ENCODE results near the gene MTRF1L.
A peak's percentile ranks its signal among the peaks of the same experiment; 100 is the strongest.
"Not testable (repeated sequence)": the region's sequence is repeated elsewhere in the genome, so short reads cannot be mapped to it uniquely, and the experiment has no call there.

Gene MTRF1L

GRCh38 chr6:153001767-153002612, 519 bp downstream of the MTRF1L start:
- Histone ChIP-seq H3K4me1 (ENCODE audit: low read length) (no peaks in the 10 kb centered on the region; the same call in 1 of the 2 replicates), H3F3A (ENCODE audit: insufficient read depth, low read length) (0 out of 2 replicates have a peak, but pooled peaks cover 3% of the 10 kb centered on the region), H3K9me3 (replicated peaks; ENCODE audit: insufficient read depth, low read length) (no peaks in the 10 kb centered on the region), H3K4me2 (ENCODE audit: low read depth, low read length) (peak overlapping the region; percentile 67), H3K9me2 (replicated peaks; ENCODE audit: insufficient read depth, low read length) (no peaks in the 10 kb centered on the region), H3K9ac (ENCODE audit: low read length) (peak overlapping the region; percentile 68), H3K4me3 (ENCODE audit: low read length) (peak overlapping the region; percentile 83), H3K27me3 (replicated peaks; ENCODE audit: insufficient read depth, low read length) (no peaks in the 10 kb centered on the region), H3K27ac (ENCODE audit: low read length) (peak overlapping the region; percentile 44; the same call in 1 of the 2 replicates), H2AFZ (ENCODE audit: low read length) (no peak overlapping the region; the same call in 1 of the 2 replicates), H4K20me1 (ENCODE audit: insufficient read depth, low read length) (no peaks in the 10 kb centered on the region), H3K79me2 (ENCODE audit: low read length) (peaks cover 50% of the 10 kb centered on the region), H3K36me3 (replicated peaks; ENCODE audit: insufficient read depth, low read length) (no peaks in the 10 kb centered on the region)
- no peak for DNase-seq
- no peak for TF ChIP-seq EZH2 (optimal IDR thresholded peaks at IDR 0.05; ENCODE audit: low read depth, low read length)
- TF ChIP-seq CTCF (IDR thresholded peaks at IDR 0.05; ENCODE audit: low read length), result no peak
- no peak for TF ChIP-seq EZH2phosphoT487 (IDR thresholded peaks at IDR 0.05; ENCODE audit: low read length)

GRCh38 chr6:153000790-153001189, 1.7 kb downstream of the MTRF1L start:
- H3K9me2 ChIP-seq (replicated peaks; ENCODE audit: insufficient read depth, low read length); H4K20me1 ChIP-seq (ENCODE audit: insufficient read depth, low read length); H3K36me3 ChIP-seq (replicated peaks; ENCODE audit: insufficient read depth, low read length); H3K9me3 ChIP-seq (replicated peaks; ENCODE audit: insufficient read depth, low read length); H3K9ac ChIP-seq (ENCODE audit: low read length); H3F3A ChIP-seq (ENCODE audit: insufficient read depth, low read length); DNase-seq; H3K27me3 ChIP-seq (replicated peaks; ENCODE audit: insufficient read depth, low read length); H3K4me3 ChIP-seq (ENCODE audit: low read length); H3K4me1 ChIP-seq (ENCODE audit: low read length); H2AFZ ChIP-seq (ENCODE audit: low read length); H3K27ac ChIP-seq (ENCODE audit: low read length): not testable (repeated sequence)
- H3K79me2 ChIP-seq (ENCODE audit: low read length), result peaks cover 58% of the 10 kb centered on the region
- peak overlapping the region; percentile 67; the same call in 1 of the 2 replicates for H3K4me2 ChIP-seq (ENCODE audit: low read depth, low read length)

DNA sequence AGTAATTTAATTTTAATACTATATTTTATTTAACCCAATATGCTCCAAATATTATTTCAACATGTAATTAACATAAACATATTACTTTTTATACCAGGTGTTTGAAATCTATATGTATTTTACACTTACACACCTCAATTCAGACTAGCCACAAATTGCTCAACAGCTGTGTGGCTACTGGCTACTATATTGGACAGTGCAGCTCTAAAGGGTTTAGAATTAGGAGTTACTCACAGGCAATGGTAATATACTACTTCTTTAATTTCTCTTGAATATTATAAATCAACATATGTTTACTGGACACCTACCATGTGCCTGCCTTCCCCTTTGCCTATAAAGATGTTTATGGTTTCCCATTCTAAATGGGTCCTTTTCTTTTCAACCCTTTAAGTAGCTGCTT, 2.3 kb downstream of the MTRF1L start:
- no peaks in the 10 kb centered on the region for H4K20me1 ChIP-seq (ENCODE audit: insufficient read depth, low read length)
- H3F3A ChIP-seq (ENCODE audit: insufficient read depth, low read length), result 0 out of 2 replicates have a peak, but pooled peaks cover 3% of the 10 kb centered on the region
- no peak overlapping the region for H3K27ac ChIP-seq (ENCODE audit: low read length)
- no peaks in the 10 kb centered on the region; the same call in 1 of the 2 replicates for H3K4me1 ChIP-seq (ENCODE audit: low read length)
- no peaks in the 10 kb centered on the region for H3K36me3 ChIP-seq (replicated peaks; ENCODE audit: insufficient read depth, low read length)
- peaks cover 60% of the 10 kb centered on the region for H3K79me2 ChIP-seq (ENCODE audit: low read length)
- DNase-seq, result no peak
- no peaks in the 10 kb centered on the region for H3K9me2 ChIP-seq (replicated peaks; ENCODE audit: insufficient read depth, low read length)
- no peak overlapping the region for H3K4me3 ChIP-seq (ENCODE audit: low read length)
- no peak for TF ChIP-seq EZH2 (optimal IDR thresholded peaks at IDR 0.05; ENCODE audit: low read depth, low read length)
- TF ChIP-seq EZH2phosphoT487 (IDR thresholded peaks at IDR 0.05; ENCODE audit: low read length), result no peak
- no peak for TF ChIP-seq CTCF (IDR thresholded peaks at IDR 0.05; ENCODE audit: low read length)
- no peak overlapping the region for H2AFZ ChIP-seq (ENCODE audit: low read length)
- H3K4me2 ChIP-seq (ENCODE audit: low read depth, low read length), result 0 out of 2 replicates have a peak overlapping the region, but pooled peaks have one; percentile 21
- H3K9me3 ChIP-seq (replicated peaks; ENCODE audit: insufficient read depth, low read length), result no peaks in the 10 kb centered on the region
- no peaks in the 10 kb centered on the region for H3K27me3 ChIP-seq (replicated peaks; ENCODE audit: insufficient read depth, low read length)
- H3K9ac ChIP-seq (ENCODE audit: low read length), result no peak overlapping the region

GRCh38 chr6:152999538-152999937, 3.0 kb downstream of the MTRF1L start:
- not testable (repeated sequence) for H4K20me1 ChIP-seq (ENCODE audit: insufficient read depth, low read length); H3K9me3 ChIP-seq (replicated peaks; ENCODE audit: insufficient read depth, low read length); H3K27me3 ChIP-seq (replicated peaks; ENCODE audit: insufficient read depth, low read length); H3K4me3 ChIP-seq (ENCODE audit: low read length); H2AFZ ChIP-seq (ENCODE audit: low read length); H3K36me3 ChIP-seq (replicated peaks; ENCODE audit: insufficient read depth, low read length); H3K9ac ChIP-seq (ENCODE audit: low read length); H3F3A ChIP-seq (ENCODE audit: insufficient read depth, low read length); DNase-seq; H3K27ac ChIP-seq (ENCODE audit: low read length); H3K9me2 ChIP-seq (replicated peaks; ENCODE audit: insufficient read depth, low read length); H3K4me1 ChIP-seq (ENCODE audit: low read length)
- H3K79me2 ChIP-seq (ENCODE audit: low read length), result peaks cover 60% of the 10 kb centered on the region
- 0 out of 2 replicates have a peak overlapping the region, but pooled peaks have one; percentile 18 for H3K4me2 ChIP-seq (ENCODE audit: low read depth, low read length)
